Heart left ventricle (tissue), 13 donors: ENCODE data around the gene ARHGAP26.

ENCODE experiments used
- POLR2A ChIP-seq, 2 donors: fragments of 450-650 bp; IDR thresholded peaks; one replicate each; pipeline ENCODE4 v1.6.1; 2017; ENCODE audit warnings: antibody characterized with exemption in 2 of 2, mild to moderate bottlenecking in 2 of 2, moderate library complexity in 2 of 2
- TF ChIP-seq, protein P1 (sequence below), 12 donors: fragments of 200-600 bp; sonication (generic) in 4 of 12; IDR thresholded peaks; one replicate each; pipeline versions ENCODE4 v1.5.0 to v1.8.0; 2018 to 2022; ENCODE audit warnings: antibody characterized with exemption in 12 of 12, mild to moderate bottlenecking in 5 of 12
- donor health status: ischemic (EF 13 %, LVEDD 7.1; RV severe dilation, severe dysfunction).
- donor health status: DM: no; HTN: yes; CAD: no.
- donor health status: DM: no; HTN: no; CAD: no.
- donor health status: ischemic (EF 25% LVEDD 6.9; RV normal size, moderate dysfunction).
- donor health status: ischemic (EF 25% LVEDD 5.7; RV mildly dilated, moderate dysfunction).
- donor health status: ischemic (EF 35%, LVEDD 5.7; RV mildly dilated, moderate dysfunction).
- donor health status: nonischemic (EF 11% LVEDD 7.7; RV severe dilation, severe dysfunction).
- donor health status: DM: yes; HTN: yes; CAD: no.
- donor health status: PGD.
- donor health status: ischemic (EF 29% LVEDD 5.4; RV normal size, mild dysfunction).
- donor health status: nonischemic (EF 23%, LVEDD 6.1; RV moderate dilation, normal function).

DNA sequence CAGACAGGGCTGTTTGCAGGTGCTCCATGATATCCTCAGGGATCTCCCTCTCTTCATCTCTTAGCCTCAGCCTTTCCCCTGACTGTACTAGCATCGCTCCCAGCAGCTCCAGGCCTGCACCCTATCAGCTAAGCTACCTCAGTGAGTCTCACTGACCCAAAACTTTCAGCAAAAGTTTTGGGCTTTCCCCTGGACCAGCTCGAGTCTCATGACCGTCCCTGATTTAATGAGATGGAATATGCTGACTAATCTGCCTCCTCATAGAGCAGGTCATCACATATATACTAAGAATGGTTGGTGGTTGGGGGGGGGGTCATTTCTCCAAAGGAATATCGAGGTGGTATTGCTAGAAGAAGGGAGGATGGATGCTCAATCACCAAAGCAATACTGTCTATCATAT is 481.8 kb downstream of the ARHGAP26 start:
- no peak for TF ChIP-seq POLR2A (IDR thresholded peaks at IDR 0.05)
- TF ChIP-seq, protein P1, sequence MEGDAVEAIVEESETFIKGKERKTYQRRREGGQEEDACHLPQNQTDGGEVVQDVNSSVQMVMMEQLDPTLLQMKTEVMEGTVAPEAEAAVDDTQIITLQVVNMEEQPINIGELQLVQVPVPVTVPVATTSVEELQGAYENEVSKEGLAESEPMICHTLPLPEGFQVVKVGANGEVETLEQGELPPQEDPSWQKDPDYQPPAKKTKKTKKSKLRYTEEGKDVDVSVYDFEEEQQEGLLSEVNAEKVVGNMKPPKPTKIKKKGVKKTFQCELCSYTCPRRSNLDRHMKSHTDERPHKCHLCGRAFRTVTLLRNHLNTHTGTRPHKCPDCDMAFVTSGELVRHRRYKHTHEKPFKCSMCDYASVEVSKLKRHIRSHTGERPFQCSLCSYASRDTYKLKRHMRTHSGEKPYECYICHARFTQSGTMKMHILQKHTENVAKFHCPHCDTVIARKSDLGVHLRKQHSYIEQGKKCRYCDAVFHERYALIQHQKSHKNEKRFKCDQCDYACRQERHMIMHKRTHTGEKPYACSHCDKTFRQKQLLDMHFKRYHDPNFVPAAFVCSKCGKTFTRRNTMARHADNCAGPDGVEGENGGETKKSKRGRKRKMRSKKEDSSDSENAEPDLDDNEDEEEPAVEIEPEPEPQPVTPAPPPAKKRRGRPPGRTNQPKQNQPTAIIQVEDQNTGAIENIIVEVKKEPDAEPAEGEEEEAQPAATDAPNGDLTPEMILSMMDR (IDR thresholded peaks at IDR 0.05), result no peak
